Caco-2 (cell line): ENCODE measurements around the gene CFAP119. TPM values are rescaled to one million over a fixed set of nuclear protein-coding genes. Genes with fewer than 3 reads are reported as not detected.

Source experiments
- BruUV-seq: library from RNA; stranded (reverse); fragments of 400-500 nt; replicated peaks from 2 replicates; lab custom pipeline; 2021; lab: Mats Ljungman, UMichigan
- CTCF ChIA-PET: fragments of 300-600 bp; sonication (Branson Sonifier 250); formaldehyde crosslinking; loops from one replicate; lab custom pipeline; 2022; ENCODE audit warnings: antibody characterized with exemption; lab: Charles Lee
- POLR2A ChIA-PET: fragments of 300-600 bp; sonication (Branson Sonifier 250); formaldehyde crosslinking; loops from one replicate; lab custom pipeline; 2022; ENCODE audit warnings: antibody characterized with exemption; lab: Charles Lee
- DNase-seq, 2 experiments: peaks; one replicate each; pipeline versions ENCODE4 v3.0.0 to v3.0.0-alpha.2; 2020 to 2022
- H3K27me3 ChIP-seq: replicated peaks from 2 replicates; pipeline ENCODE4 v1.6.0; 2011; ENCODE audit warnings: low read length; ENCODE audit not compliant: control insufficient read depth, insufficient read depth
- H3K36me3 ChIP-seq: 2 replicates; pipeline ENCODE4 v1.5.1; 2011; ENCODE audit warnings: low read length; ENCODE audit not compliant: control insufficient read depth, insufficient read depth
- H3K4me1 ChIP-seq: fragments of 250-450 bp; sonication (Bioruptor Pico); 2 replicates; pipeline ENCODE4 v1.5.1; 2020; ENCODE audit warnings: mild to moderate bottlenecking
- H3K4me3 ChIP-seq: 2 replicates; pipeline ENCODE4 v1.5.1; 2011; ENCODE audit warnings: low read depth, mild to moderate bottlenecking, control low read depth, low read length
- H3K9me3 ChIP-seq: fragments of 250-450 bp; sonication (Bioruptor Pico); 2 replicates; pipeline ENCODE4 v1.5.1; 2020; ENCODE audit warnings: mild to moderate bottlenecking, moderate library complexity
- H3K27ac Mint-ChIP-seq: one replicate; pipeline ENCODE4 v1.8.0; 2022; ENCODE audit warnings: mixed read lengths; ENCODE audit not compliant: unreplicated experiment
- H3K27me3 Mint-ChIP-seq: one replicate; pipeline ENCODE4 v1.8.0; 2022; ENCODE audit warnings: mixed read lengths; ENCODE audit not compliant: insufficient read depth, unreplicated experiment
- H3K36me3 Mint-ChIP-seq: one replicate; pipeline ENCODE4 v1.8.0; 2022; ENCODE audit warnings: mild to moderate bottlenecking, mixed read lengths; ENCODE audit not compliant: insufficient read depth, unreplicated experiment
- H3K4me1 Mint-ChIP-seq: one replicate; pipeline ENCODE4 v1.8.0; 2022; ENCODE audit warnings: low read depth, mixed read lengths; ENCODE audit not compliant: unreplicated experiment
- H3K4me3 Mint-ChIP-seq: one replicate; pipeline ENCODE4 v1.8.0; 2022; ENCODE audit warnings: mild to moderate bottlenecking, moderate library complexity, mixed read lengths; ENCODE audit not compliant: unreplicated experiment
- H3K9me3 Mint-ChIP-seq: one replicate; pipeline ENCODE4 v1.8.0; 2022; ENCODE audit warnings: mixed read lengths; ENCODE audit not compliant: unreplicated experiment
- intact Hi-C: fragments of 100-400 bp; cut with micrococcal nuclease; formaldehyde crosslinking; loops from one replicate; pipeline ENCODE4 v1.10.0; 2022; ENCODE audit not compliant: unreplicated experiment
- total RNA-seq: library from RNA; stranded (reverse); gene quantifications from 2 replicates; pipeline ENCODE4 v1.2.3, GENCODE V29; 2022
- TF ChIP-seq, protein P1 (sequence below), 2 experiments: fragments of 200-600 bp in 1 of 2; IDR thresholded peaks; 1 replicate in 1 of 2; 2 replicates in 1 of 2; pipeline versions ENCODE4 v1.5.1 to v1.8.0; 2011 to 2022; ENCODE audit warnings: antibody characterized with exemption in 1 of 2, control low read depth in 1 of 2, inconsistent platforms in 1 of 2, low read depth in 1 of 2, low read length in 1 of 2, mild to moderate bottlenecking in 1 of 2, moderate library complexity in 1 of 2; ENCODE audit not compliant: insufficient read depth in 1 of 2, severe bottlenecking in 1 of 2, unreplicated experiment in 1 of 2

Gene CFAP119
- total RNA-seq, 1 experiment from 2014 or later: 4.0 TPM

DNA sequence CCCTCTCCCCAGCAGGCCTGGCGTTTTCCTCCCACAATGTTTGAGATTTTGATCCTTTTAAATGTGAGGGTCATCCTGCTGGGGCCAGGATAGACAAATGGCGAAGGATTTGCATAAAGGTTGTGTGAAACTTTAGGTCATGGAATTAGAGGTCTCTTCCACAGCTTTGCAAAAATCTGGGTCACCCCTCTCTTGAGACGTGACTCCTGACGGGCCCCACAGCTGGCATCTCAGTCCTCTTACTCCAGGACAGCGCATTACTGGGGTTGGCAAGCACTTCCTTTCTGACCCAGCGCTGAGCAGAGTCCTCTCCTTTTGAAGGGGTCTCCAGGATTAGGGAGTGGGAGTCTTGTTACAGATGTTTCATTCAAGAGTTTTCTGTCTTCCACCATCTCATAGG lies 17.7 kb upstream of the CFAP119 start:
- no peaks in the 10 kb centered on the region for H3K9me3 ChIP-seq
- H3K27ac Mint-ChIP-seq: no peak overlapping the region
- ChIA-PET CTCF (no interaction called here), POLR2A (no interaction called here)
- H3K4me1 ChIP-seq: peaks cover 12% of the 10 kb centered on the region
- TF ChIP-seq, protein P1, sequence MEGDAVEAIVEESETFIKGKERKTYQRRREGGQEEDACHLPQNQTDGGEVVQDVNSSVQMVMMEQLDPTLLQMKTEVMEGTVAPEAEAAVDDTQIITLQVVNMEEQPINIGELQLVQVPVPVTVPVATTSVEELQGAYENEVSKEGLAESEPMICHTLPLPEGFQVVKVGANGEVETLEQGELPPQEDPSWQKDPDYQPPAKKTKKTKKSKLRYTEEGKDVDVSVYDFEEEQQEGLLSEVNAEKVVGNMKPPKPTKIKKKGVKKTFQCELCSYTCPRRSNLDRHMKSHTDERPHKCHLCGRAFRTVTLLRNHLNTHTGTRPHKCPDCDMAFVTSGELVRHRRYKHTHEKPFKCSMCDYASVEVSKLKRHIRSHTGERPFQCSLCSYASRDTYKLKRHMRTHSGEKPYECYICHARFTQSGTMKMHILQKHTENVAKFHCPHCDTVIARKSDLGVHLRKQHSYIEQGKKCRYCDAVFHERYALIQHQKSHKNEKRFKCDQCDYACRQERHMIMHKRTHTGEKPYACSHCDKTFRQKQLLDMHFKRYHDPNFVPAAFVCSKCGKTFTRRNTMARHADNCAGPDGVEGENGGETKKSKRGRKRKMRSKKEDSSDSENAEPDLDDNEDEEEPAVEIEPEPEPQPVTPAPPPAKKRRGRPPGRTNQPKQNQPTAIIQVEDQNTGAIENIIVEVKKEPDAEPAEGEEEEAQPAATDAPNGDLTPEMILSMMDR (IDR thresholded peaks at IDR 0.05; ENCODE audit: insufficient read depth in 1 of 2, low read depth in 1 of 2, low read length in 1 of 2, severe bottlenecking in 1 of 2, unreplicated experiment in 1 of 2): no peak
- peaks cover 1% of the 10 kb centered on the region; the same call in 1 of the 2 replicates for H3K36me3 ChIP-seq
- BruUV-seq: TSS peak; percentile 1
- H3K9me3 Mint-ChIP-seq: no peaks in the 10 kb centered on the region
- H3K36me3 Mint-ChIP-seq: peaks cover 60% of the 10 kb centered on the region
- intact Hi-C loops: no loop called here
- H3K27me3 ChIP-seq: no peaks in the 10 kb centered on the region
- no peak for DNase-seq
- H3K4me3 ChIP-seq: no peak overlapping the region
- no peaks in the 10 kb centered on the region for H3K27me3 Mint-ChIP-seq
- H3K4me3 Mint-ChIP-seq: no peak overlapping the region
- peaks cover 10% of the 10 kb centered on the region for H3K4me1 Mint-ChIP-seq

GRCh38 chr16:30778549-30779244 lies 16.8 kb upstream of the CFAP119 start:
- H3K4me1 Mint-ChIP-seq: peaks cover 10% of the 10 kb centered on the region
- ChIA-PET POLR2A (interaction anchor here (0.6 to 1.1 kb wide), 2 partner anchors 8 to 155 kb away, joined by 3 to 5 read pairs; partner anchors contain the start of gene ZNF629), CTCF (interaction anchor here (0.5 kb wide), 1 partner anchor 159 kb away, joined by 3 read pairs; no protein-coding TSS in a partner anchor)
- intact Hi-C loops: no loop called here
- Histone ChIP-seq H3K36me3 (peaks cover 1% of the 10 kb centered on the region; the same call in 1 of the 2 replicates), H3K4me1 (peaks cover 12% of the 10 kb centered on the region), H3K9me3 (no peaks in the 10 kb centered on the region), H3K4me3 (no peak overlapping the region), H3K27me3 (no peaks in the 10 kb centered on the region)
- DNase-seq: no peak
- no peaks in the 10 kb centered on the region for H3K9me3 Mint-ChIP-seq
- H3K4me3 Mint-ChIP-seq: no peak overlapping the region
- peak overlapping the region; percentile 55 for H3K27ac Mint-ChIP-seq
- H3K36me3 Mint-ChIP-seq: peaks cover 61% of the 10 kb centered on the region
- TF ChIP-seq, protein P1 (IDR thresholded peaks at IDR 0.05; ENCODE audit: insufficient read depth in 1 of 2, low read depth in 1 of 2, low read length in 1 of 2, severe bottlenecking in 1 of 2, unreplicated experiment in 1 of 2): no peak
- H3K27me3 Mint-ChIP-seq: no peaks in the 10 kb centered on the region
- no TSS peak for BruUV-seq

DNA sequence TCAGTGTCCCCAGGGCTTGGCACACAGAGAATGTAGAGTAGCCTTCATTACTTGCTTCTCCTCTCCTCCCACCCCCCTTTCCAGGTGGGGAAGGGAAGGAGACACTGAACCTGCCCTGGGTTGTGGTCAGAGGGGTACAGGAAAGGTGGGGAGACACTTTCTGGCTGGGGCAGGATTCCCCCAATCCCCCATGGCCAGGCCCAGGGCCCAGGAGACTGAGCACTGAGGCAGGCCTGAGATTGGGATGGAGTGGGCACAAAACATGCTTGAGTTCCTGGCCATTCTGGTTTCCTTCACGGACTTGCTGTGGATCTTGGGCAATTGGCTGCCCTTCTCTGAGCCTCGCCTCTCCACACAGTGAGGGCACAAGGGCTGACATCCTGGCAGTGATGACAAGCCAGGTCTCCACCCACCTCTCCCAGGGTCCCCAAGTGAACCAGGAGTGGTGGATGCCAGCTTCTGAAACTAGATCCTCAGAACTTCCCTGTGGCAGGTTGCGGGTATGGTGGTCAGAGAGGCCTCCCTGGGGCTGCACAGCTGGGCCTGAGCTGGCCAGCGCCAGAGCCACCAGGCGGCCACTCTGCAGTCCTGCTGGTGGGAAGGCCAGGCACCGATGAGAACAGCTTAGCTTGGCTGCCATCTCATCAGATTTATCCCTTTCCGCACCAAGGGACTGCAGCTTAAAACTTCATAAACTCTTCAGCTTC lies 15.9 kb upstream of the CFAP119 start:
- peaks cover 10% of the 10 kb centered on the region for H3K4me1 Mint-ChIP-seq
- CTCF ChIA-PET: interaction anchor here (1.0 kb wide), 1 partner anchor 37 kb away, joined by 3 read pairs; no protein-coding TSS in a partner anchor
- Histone ChIP-seq H3K4me1 (peaks cover 12% of the 10 kb centered on the region), H3K9me3 (no peaks in the 10 kb centered on the region), H3K27me3 (no peaks in the 10 kb centered on the region), H3K36me3 (peaks cover 2% of the 10 kb centered on the region), H3K4me3 (no peak overlapping the region)
- TF ChIP-seq, protein P1 (IDR thresholded peaks at IDR 0.05; ENCODE audit: insufficient read depth in 1 of 2, low read depth in 1 of 2, low read length in 1 of 2, severe bottlenecking in 1 of 2, unreplicated experiment in 1 of 2): no peak
- no TSS peak for BruUV-seq
- peak overlapping the region; percentile 75 for H3K4me3 Mint-ChIP-seq
- intact Hi-C loops: no loop called here
- DNase-seq: no peak
- no peaks in the 10 kb centered on the region for H3K27me3 Mint-ChIP-seq
- peaks cover 68% of the 10 kb centered on the region for H3K36me3 Mint-ChIP-seq
- POLR2A ChIA-PET: interaction anchor here (1.1 to 1.4 kb wide), 2 partner anchors 9 to 28 kb away, joined by 3 to 6 read pairs; partner anchors contain the start of gene ZNF629
- H3K27ac Mint-ChIP-seq: peak overlapping the region; percentile 91
- no peaks in the 10 kb centered on the region for H3K9me3 Mint-ChIP-seq
